ENCODE data around the gene LGALS4.
"Not testable (repeated sequence)": the region's sequence is repeated elsewhere in the genome, so short reads cannot be mapped to it uniquely, and the experiment has no call there.

Gene LGALS4

DNA sequence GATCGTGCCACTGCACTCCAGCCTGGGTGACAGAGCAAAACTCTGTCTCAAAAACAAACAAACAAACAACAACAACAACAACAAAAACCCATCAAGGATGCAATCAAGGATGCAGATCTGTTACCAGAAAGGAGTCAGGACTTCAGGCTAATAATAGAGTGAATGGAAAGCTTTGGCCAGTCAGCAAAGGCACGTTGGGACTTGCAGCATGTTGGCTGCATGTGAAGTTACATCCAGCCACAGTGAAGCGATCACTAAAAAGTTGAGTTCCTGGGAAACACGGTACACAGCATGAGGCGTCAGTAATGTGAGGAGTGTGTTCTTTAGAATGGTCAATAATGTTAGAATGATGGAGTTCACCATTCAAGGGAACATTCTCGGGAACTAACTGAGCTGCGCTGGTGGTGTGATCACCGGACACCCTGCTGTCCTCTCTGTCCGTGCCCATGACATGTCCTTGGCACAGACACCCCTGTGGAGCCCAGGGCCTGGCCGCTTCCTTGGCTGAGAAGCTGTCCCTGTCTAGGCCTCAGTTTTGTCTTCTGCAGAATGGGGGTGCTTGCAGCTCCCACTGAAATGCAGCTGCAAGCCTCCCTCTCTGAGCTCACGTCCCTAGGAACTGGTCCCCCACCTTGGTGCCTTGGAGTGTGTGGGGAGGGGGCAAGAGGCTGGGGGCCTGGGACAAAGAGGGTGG is 26.0 kb downstream of the LGALS4 start:
- POLR2A ChIA-PET (ENCODE audit: low non-redundant PET) = no interaction called here
- CTCF ChIA-PET = interaction anchor here (0.6 to 1.0 kb wide), 4 partner anchors 12 to 299 kb away, joined by 3 to 5 read pairs (median 4); no protein-coding TSS in a partner anchor
- peak overlapping the region; percentile 82 for H3K27ac ChIP-seq

DNA sequence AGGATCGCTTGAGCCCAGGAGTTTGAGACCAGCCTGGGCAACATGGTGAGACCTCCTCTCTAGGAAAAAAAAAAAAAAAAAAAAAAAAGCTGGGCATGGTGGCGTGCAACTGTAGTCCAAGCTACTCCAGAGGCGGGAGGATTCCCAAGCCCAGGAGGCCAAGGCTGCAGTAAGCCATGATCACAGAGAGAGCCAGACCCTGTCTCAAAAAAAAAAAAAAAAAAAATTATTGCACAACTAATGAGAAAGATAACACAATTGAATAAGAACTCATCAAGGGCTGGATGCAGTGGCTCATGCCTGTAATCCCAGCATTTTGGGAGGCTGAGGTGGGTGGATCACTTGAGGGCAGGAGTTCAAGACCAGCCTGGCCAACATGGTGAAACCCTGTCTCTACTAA is 26.7 kb downstream of the LGALS4 start:
- POLR2A ChIA-PET (ENCODE audit: low non-redundant PET); DNase-seq (ENCODE audit: low spot score): not testable (repeated sequence)
- CTCF ChIA-PET = interaction anchor here (0.6 to 1.0 kb wide), 4 partner anchors 11 to 299 kb away, joined by 3 to 5 read pairs (median 4); no protein-coding TSS in a partner anchor
- H3K27ac ChIP-seq = peak overlapping the region; percentile 82

More for the DNA sequence above, 26.0 kb downstream of the LGALS4 start:
- peak; percentile 56 for DNase-seq (ENCODE audit: low spot score)
- TF ChIP-seq, protein P1, sequence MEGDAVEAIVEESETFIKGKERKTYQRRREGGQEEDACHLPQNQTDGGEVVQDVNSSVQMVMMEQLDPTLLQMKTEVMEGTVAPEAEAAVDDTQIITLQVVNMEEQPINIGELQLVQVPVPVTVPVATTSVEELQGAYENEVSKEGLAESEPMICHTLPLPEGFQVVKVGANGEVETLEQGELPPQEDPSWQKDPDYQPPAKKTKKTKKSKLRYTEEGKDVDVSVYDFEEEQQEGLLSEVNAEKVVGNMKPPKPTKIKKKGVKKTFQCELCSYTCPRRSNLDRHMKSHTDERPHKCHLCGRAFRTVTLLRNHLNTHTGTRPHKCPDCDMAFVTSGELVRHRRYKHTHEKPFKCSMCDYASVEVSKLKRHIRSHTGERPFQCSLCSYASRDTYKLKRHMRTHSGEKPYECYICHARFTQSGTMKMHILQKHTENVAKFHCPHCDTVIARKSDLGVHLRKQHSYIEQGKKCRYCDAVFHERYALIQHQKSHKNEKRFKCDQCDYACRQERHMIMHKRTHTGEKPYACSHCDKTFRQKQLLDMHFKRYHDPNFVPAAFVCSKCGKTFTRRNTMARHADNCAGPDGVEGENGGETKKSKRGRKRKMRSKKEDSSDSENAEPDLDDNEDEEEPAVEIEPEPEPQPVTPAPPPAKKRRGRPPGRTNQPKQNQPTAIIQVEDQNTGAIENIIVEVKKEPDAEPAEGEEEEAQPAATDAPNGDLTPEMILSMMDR (conservative IDR thresholded peaks at IDR 0.05; ENCODE audit: low read depth) = no peak

DNA sequence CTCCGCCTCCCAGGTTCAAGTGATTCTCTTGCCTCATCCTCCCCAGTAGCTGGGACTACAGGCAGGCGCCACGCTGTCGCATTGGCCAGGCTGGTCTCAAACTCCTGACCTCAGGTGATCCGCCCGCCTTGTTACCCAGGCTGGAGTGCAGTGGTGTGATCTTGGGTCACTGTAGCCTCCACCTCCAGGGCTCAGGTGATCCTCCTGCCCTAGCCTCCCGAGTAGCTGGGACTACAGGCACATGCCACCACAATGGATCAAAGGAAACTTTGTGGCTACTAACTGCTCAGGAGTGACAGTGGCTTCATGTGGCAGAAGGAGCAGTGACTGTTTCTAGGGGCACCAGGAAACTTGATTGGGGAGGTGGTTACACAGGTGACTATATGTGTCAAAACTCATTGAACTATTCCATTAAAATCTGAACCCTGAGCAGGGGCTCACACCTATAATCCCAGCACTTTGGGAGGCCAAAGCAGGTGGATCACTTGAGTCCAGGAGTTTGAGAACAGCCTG is 27.5 kb downstream of the LGALS4 start:
- TF ChIP-seq, protein P1 (conservative IDR thresholded peaks at IDR 0.05; ENCODE audit: low read depth) = no peak
- ChIA-PET POLR2A (ENCODE audit: low non-redundant PET) (no interaction called here), CTCF (interaction anchor here (0.7 kb wide), 1 partner anchor 251 kb away, joined by 6 read pairs; no protein-coding TSS in a partner anchor)
- H3K27ac ChIP-seq = no peak overlapping the region
- no peak for DNase-seq (ENCODE audit: low spot score)

DNA sequence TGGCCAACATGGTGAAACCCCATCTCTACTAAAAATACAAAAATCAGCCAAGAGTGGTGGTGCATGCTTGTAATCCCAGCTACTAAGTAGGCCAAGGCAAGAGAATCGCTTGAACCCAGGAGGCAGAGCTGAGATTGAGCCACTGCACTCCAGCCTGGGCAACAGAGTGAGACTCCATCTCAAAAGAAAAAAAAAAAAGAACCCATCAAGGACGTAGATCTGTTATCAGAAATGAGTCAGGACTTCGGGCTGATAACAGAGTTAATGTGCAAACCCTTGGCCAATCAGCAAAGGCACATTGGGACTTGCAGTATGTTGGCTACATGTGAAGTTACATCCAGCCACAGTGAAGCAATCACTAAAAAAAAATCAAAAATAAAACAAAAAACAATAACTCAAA is 28.5 kb downstream of the LGALS4 start:
- POLR2A ChIA-PET (ENCODE audit: low non-redundant PET) = no interaction called here
- H3K27ac ChIP-seq = no peak overlapping the region
- CTCF ChIA-PET = no interaction called here
- no peak for DNase-seq (ENCODE audit: low spot score)
- TF ChIP-seq, protein P1 (conservative IDR thresholded peaks at IDR 0.05; ENCODE audit: low read depth) = no peak

DNA sequence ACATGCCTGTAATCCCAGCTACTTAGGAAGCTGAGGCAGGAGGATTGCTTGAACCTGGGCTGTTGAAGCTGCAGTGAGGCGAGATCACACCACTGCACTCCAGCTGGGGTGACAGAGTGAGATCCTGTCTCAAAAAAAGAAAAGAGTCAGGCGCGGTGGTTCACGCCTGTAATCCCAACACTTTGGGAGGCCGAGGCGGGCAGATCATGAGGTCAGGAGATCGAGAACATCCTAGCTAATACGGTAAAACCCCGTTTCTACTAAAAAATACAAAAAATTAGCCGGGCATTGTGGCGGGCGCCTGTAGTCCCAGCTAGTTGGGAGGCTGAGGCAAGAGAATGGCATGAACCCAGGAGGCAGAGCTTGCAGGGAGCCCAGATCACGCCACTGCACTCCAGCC is 30.5 kb downstream of the LGALS4 start:
- H3K27ac ChIP-seq; POLR2A ChIA-PET (ENCODE audit: low non-redundant PET); DNase-seq (ENCODE audit: low spot score); CTCF ChIA-PET: not testable (repeated sequence)

DNA sequence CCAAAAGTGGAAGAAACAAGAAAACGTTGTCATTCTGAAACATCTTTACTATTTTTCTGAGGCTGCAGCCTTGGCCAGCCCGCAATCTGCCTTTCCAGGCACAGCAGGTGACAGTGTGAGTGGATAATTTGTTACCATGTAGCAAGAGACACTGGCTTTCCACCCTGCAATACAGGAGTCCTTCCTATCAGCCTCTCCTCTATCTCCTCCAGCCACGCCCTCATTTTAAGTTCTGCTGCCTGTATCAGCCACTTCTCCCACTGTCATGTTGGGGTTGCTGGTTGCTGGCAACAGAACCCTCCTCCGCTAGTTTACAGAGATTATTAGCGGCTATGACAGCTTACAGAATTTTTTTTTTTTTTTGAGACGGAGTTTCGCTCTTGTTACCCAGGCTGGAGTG is 31.7 kb downstream of the LGALS4 start:
- no peak overlapping the region for H3K27ac ChIP-seq
- POLR2A ChIA-PET (ENCODE audit: low non-redundant PET) = no interaction called here
- DNase-seq (ENCODE audit: low spot score) = no peak
- CTCF ChIA-PET = no interaction called here
- TF ChIP-seq, protein P1 (conservative IDR thresholded peaks at IDR 0.05; ENCODE audit: low read depth) = no peak

DNA sequence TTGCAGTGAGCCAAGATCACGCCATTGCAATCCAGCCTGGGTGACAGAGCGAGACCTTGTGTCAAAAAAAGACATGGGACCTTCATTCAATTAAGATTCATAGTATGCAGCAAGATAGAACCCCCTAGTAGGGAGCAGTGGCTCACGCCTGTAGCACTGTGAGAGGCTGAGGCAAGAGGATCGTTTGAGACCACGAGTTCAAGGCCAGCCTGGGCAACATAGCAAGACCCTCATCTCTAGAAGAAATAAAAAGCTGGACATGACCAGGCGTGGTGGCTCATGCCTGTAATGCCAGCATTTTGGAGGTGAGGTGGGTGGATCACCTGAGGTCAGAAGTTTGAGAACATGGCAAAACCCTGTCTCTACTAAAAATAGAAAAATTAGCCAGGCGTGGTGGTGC is 32.3 kb downstream of the LGALS4 start:
- ChIA-PET CTCF (no interaction called here), POLR2A (ENCODE audit: low non-redundant PET) (no interaction called here)
- no peak for DNase-seq (ENCODE audit: low spot score)
- no peak overlapping the region for H3K27ac ChIP-seq
- TF ChIP-seq, protein P1 (conservative IDR thresholded peaks at IDR 0.05; ENCODE audit: low read depth) = no peak
